Skeletal muscle cell (primary cell): ENCODE results near the gene CTSA.
A peak's percentile ranks its signal among the peaks of the same experiment; 100 is the strongest.
"Not testable (repeated sequence)": the region's sequence is repeated elsewhere in the genome, so short reads cannot be mapped to it uniquely, and the experiment has no call there.

Experiments used
- DNase-seq: peaks from one replicate; pipeline ENCODE4 v3.0.0-alpha.2; 2010; ENCODE audit warnings: low read depth
- H3K4me3 ChIP-seq: 2 replicates; pipeline ENCODE4 v1.5.1; 2011; ENCODE audit warnings: low read depth, mild to moderate bottlenecking, control low read depth, low read length, moderate library complexity

CTSA gene

DNA sequence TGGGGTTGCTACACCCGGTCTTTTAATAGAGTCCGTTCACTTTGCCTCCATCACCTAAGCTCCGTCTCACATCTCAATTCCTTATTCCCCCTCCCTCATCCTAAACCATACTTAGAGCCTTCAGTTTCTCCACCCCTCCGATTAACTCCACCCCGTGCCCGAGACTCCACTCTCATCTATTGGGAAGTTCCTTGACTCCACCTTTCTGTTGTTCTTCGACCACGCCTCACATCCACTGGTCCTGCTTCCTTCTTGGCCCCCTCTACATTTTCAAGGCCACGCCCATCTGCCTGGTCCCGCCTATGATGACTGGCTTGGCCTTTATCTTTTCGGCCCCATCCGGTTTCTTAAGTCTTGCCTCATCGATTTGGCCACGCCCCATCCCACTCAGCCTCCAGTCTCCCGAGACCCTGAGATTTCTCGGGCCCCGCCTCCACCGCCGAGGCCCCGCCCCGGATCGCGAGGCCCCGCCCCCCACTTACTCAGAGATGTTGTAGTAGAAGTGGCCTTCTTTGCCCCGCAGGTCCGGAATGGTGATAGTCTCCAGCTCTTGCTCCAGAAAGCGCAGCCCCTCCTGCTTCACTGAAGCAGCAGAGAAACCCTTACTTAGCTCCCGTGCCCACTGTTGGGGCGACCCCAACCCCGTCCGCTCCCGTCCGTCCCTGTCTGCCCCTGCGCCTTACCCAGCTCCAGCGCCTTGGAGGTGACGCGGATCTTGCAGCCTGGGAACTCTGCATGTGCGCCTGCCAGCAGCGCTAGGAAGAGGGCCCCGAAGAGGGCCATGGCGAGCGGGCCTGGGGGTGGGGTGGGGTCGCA, 19.7 kb downstream of the CTSA start:
- H3K4me3 ChIP-seq, result peak overlapping the region; percentile 54
- DNase-seq, result peak; percentile 99

DNA sequence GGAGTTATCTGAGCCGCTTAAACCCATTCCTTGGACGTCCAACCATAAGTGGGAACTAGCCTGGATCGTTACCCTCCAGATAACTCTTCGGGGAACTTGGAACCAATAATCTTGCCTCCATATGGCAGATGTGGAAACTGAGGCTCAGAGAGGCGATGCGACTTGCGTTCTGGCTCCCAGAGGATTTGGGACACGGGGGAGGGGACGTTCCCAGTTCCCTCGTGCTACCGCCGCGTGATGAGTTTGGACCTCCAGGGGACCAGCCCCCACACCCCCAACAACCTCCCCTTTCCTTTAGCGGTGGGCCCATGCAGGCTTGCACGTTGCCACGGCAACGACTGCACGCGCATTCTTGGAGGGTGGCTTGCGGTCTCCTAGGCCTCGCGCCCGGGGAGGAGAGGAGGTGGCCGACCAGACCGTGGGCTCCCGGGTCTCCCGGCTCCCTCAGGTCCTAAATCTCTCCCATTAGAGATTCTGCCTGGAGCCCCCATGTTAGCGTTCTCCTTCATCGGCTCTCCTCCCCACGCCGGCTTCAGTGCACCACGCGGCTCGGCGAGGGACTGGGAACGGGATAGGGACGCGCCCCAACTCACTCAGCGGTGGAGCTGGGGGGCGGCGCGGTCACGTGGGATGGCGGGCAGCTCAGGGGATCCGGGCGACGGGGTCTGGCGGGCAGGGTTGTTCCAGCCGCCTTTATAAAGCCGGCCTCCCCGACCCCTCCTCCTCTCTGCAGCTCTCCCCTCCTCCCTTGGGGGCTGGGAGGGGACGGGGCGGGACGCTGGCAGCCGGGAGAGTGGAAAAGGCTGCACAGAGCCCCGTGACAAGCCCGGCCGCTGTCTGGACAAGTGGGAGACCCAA, 20.6 kb downstream of the CTSA start, which contains the start of gene PLTP:
Gene PLTP, minus strand, starts transcription at position 670 of the 858 bp plus-strand sequence. CDS start 703 bp downstream, outside the sequence.
- H3K4me3 ChIP-seq, result peak within 1 kb of the TSS; percentile 54
- no peak for DNase-seq

GRCh38 chr20:45912344-45912682, 21.2 kb downstream of the CTSA start:
- peak overlapping the region; percentile 54 for H3K4me3 ChIP-seq
- no peak for DNase-seq

GRCh38 chr20:45913116-45913515, 22.0 kb downstream of the CTSA start:
- H3K4me3 ChIP-seq, result no peak overlapping the region
- DNase-seq, result no peak

DNA sequence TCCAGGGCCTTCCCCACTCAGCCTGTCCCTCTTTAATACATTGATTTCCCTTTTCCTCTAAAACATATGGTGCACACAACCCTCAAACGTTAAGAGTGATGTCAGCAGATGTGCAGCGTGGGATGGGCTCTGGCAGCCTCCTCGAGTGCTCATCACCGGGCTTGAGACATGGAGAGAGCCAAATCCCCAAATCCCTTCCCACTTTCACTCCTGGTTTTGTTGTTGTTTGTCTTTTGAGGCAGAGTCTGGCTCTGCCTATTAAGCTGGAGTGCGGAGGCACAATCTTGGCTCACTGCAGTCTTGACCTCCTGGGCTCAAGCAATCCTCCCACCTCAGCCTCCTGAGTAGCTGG, 26.6 kb downstream of the CTSA start:
- peak; percentile 76 for DNase-seq
- H3K4me3 ChIP-seq, result no peak overlapping the region

DNA sequence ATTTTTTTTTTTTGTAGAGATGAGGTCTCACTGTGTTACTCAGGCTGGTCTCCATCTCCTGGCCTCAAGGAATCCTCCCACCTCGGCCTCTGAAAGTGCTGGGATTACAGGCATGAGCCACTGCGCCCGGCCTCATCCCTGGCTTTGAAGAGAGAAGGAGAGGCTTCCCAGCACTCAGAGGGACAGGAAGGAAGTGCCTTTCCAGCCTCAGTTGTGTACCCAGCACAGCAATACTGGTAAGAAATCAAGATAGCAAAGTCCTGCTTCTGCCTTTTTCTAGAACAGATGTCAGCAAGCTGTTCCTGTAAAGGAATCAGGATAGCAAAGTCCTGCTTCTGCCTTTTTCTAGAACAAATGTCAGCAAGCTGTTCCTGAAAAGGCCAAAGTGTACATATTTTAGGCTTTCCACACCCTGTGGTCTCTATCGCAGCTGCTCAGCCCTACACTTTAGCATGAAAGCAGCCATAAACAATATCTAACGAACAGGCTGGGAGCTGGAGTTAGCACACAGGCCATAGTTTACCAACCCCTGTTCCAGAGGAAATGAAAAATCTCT, 27.1 kb downstream of the CTSA start:
- peak; percentile 60 for DNase-seq

GRCh38 chr20:45918779-45919537, 27.8 kb downstream of the CTSA start:
- no peak overlapping the region for H3K4me3 ChIP-seq
- no peak for DNase-seq

More for the DNA sequence above, 27.1 kb downstream of the CTSA start:
- H3K4me3 ChIP-seq, result no peak overlapping the region

GRCh38 chr20:45919542-45920399, 28.6 kb downstream of the CTSA start:
- DNase-seq, result peak; percentile 86
- H3K4me3 ChIP-seq, result no peak overlapping the region

GRCh38 chr20:45920462-45921336, 29.6 kb downstream of the CTSA start:
- H3K4me3 ChIP-seq, result no peak overlapping the region
- no peak for DNase-seq

GRCh38 chr20:45921337-45922189, 30.4 kb downstream of the CTSA start:
- no peak overlapping the region for H3K4me3 ChIP-seq
- no peak for DNase-seq

- no peak for DNase-seq
- H3K4me3 ChIP-seq, result no peak overlapping the region
These were observed 33.5 kb downstream of the CTSA start for GRCh38 chr20:45924391-45925261.

GRCh38 chr20:45925821-45926506, 34.8 kb downstream of the CTSA start:
- no peak for DNase-seq
- no peak overlapping the region for H3K4me3 ChIP-seq

DNA sequence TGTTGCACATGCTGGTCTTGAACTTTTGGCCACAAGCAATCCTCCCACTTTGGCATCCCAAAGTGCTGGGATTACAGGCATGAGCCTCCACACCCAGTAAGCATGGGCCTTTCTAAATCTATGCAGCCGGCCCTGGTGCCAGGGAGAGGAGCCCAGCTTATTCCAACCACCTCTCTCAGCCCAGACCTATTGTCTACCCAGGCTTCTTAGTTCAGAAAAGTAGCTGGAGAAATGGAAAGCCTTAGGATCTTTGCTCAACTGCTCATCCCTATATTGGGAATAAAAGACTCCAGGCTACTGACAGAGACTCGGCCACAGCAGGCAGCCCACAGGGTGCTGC, 35.6 kb downstream of the CTSA start:
- no peak for DNase-seq
- H3K4me3 ChIP-seq, result no peak overlapping the region

- DNase-seq, result no peak
- no peak overlapping the region for H3K4me3 ChIP-seq
These were observed 36.1 kb downstream of the CTSA start for GRCh38 chr20:45927071-45927878.

GRCh38 chr20:45931680-45932079, 40.5 kb downstream of the CTSA start:
- not testable (repeated sequence) for H3K4me3 ChIP-seq, DNase-seq
